Smooth muscle cell (in vitro differentiated cells): ENCODE measurements around the gene ATP9A. TPM values are rescaled to one million over a fixed set of nuclear protein-coding genes. Genes with fewer than 3 reads are reported as not detected.

Experiments used
- polyA plus RNA-seq: library from polyadenylated mRNA; unstranded; fragments of >200 nt; fragmentation: Nextera tagmentation; extraction: Ambion mirVana; gene quantifications from 2 replicates; pipeline ENCODE4 v1.2.1, GENCODE V29; 2016
- total RNA-seq: library from RNA; depleted of rRNA; stranded (reverse); fragments of >200 nt; gene quantifications from 2 replicates; pipeline ENCODE4 v1.2.3, GENCODE V29; 2014

Gene ATP9A
- total and polyA plus RNA-seq, 2 experiments from 2014 or later: 3.4 to 8.0 TPM

Other genes starting within 250 kb of the ATP9A start
- gene NFATC2, start 225.7 kb downstream of the ATP9A start, total RNA-seq: 4.1 and 8.4 TPM in 2 replicates
- 5.5 and 5.8 TPM in 2 replicates for gene NFATC2, start 225.7 kb downstream of the ATP9A start, polyA plus RNA-seq
- 17.6 TPM in 2 replicates for gene SALL4, start 34.1 kb upstream of the ATP9A start, total RNA-seq
- 9.5 and 14.2 TPM in 2 replicates for gene SALL4, start 34.1 kb upstream of the ATP9A start, polyA plus RNA-seq